ENCODE results near the gene ATP2A1.
"Not testable (repeated sequence)": the region's sequence is repeated elsewhere in the genome, so short reads cannot be mapped to it uniquely, and the experiment has no call there.

ATP2A1 gene

GRCh38 chr16:28932339-28933141 lies 54.3 kb downstream of the ATP2A1 start:
- in situ Hi-C loops (cut with MboI; ENCODE audit: low sequenced_read_pairs): no loop called here

- in situ Hi-C loops (cut with MboI; ENCODE audit: low sequenced_read_pairs): no loop called here
These were observed 54.9 kb downstream of the ATP2A1 start for GRCh38 chr16:28933171-28933570.

DNA sequence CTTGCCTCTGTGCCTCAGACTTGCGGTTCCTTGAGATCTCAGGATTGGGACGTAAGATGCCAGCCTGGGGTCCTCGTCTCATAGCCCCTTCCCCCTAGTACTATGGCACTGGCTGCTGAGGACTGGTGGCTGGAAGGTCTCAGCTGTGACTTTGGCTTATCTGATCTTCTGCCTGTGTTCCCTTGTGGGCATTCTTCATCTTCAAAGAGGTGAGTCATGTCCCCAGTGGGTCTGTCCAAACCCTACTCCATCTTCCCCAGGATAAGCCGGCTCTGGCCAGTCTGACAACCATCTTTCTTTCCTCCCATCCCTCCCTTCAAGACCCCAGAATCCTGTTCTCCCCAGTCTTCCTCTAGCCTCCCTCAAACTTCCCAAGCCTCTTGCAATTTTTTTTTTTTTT lies 57.1 kb downstream of the ATP2A1 start:
- in situ Hi-C loops (cut with MboI; ENCODE audit: low sequenced_read_pairs): no loop called here

GRCh38 chr16:28935924-28936783 lies 57.9 kb downstream of the ATP2A1 start:
- in situ Hi-C loops (cut with MboI; ENCODE audit: low sequenced_read_pairs): no loop called here

DNA sequence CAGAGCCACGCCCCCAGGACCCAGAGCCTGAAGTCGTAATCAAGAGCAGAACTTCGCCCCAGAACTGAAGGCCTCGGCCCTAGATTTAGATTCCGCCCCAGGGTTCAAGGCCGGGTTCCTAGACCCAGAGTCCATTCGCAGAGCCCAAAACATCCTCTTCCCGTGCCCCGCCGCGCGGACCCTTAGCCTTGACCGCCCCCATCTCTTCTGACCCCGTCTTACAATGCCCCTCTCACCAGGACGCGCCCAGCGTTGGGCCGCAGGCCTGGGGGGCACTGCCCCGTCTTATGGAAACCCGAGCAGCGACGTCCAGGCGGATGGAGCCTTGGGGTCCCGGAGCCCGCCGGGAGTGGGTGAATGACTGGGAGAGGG lies 58.5 kb downstream of the ATP2A1 start:
- in situ Hi-C loops (cut with MboI; ENCODE audit: low sequenced_read_pairs): no loop called here

GRCh38 chr16:28937222-28937876 lies 59.1 kb downstream of the ATP2A1 start:
- in situ Hi-C loops (cut with MboI; ENCODE audit: low sequenced_read_pairs): no loop called here

GRCh38 chr16:28938721-28939120 lies 60.4 kb downstream of the ATP2A1 start:
- in situ Hi-C loops (cut with MboI; ENCODE audit: low sequenced_read_pairs): no loop called here

- in situ Hi-C loops (cut with MboI; ENCODE audit: low sequenced_read_pairs): not testable (repeated sequence)
These were observed 61.5 kb downstream of the ATP2A1 start for GRCh38 chr16:28939825-28940224.

GRCh38 chr16:28943281-28943680 lies 65.0 kb downstream of the ATP2A1 start:
- in situ Hi-C loops (cut with MboI; ENCODE audit: low sequenced_read_pairs): no loop called here

DNA sequence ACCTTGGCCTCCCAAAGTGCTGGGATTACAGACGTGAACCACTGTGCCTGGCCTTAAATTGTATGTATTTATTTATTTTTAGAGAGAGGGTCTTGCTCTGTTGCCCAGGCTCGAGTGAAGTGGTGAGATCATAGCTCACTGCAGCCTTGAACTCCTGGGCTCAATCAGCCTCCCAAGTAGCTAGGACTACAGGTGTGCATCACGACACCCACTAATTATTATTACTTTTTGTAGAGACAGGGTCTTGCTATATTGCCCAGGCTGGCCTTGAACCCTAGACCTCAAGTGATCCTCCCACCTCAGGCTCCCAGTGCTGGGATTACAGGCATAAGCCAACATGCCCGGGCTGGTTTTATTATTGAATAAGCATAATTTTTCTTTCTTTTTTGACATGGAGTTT lies 68.4 kb downstream of the ATP2A1 start:
- in situ Hi-C loops (cut with MboI; ENCODE audit: low sequenced_read_pairs): no loop called here

DNA sequence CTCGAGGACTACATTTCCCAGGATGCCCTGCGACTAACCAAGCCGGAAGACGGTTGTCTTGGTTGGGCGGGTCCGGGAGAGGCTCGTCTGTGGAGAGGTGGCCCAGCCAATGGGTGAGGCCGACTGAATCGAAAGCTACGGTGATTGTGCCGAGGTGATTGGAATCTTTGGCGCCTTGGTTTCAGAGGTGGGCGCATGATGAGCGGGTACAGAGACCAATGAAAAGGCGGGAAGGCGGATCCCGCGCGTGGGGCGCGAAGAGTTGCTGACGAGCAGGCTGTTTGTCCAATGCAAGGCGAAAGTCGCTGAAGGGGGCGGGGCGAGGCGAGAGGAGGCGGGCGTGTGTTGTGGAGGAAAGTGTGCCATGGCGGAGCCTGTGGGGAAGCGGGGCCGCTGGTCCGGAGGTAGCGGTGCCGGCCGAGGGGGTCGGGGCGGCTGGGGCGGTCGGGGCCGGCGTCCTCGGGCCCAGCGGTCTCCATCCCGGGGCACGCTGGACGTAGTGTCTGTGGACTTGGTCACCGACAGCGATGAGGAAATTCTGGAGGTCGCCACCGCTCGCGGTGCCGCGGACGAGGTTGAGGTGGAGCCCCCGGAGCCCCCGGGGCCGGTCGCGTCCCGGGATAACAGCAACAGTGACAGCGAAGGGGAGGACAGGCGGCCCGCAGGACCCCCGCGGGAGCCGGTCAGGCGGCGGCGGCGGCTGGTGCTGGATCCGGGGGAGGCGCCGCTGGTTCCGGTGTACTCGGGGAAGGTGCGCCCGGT lies 72.5 kb downstream of the ATP2A1 start, which contains the start of gene NFATC2IP:
Gene NFATC2IP, plus strand, starts transcription at position 290 of the 762 bp plus-strand sequence. Its CDS starts 75 bp downstream, at position 365.
- in situ Hi-C loops (cut with MboI; ENCODE audit: low sequenced_read_pairs): no loop called here

- in situ Hi-C loops (cut with MboI; ENCODE audit: low sequenced_read_pairs): no loop called here
These were observed 73.2 kb downstream of the ATP2A1 start for GRCh38 chr16:28951410-28951943.

All from hTERT RPE-1 (cell line).